ENCODE data around the gene GBA3.

GBA3 gene

DNA sequence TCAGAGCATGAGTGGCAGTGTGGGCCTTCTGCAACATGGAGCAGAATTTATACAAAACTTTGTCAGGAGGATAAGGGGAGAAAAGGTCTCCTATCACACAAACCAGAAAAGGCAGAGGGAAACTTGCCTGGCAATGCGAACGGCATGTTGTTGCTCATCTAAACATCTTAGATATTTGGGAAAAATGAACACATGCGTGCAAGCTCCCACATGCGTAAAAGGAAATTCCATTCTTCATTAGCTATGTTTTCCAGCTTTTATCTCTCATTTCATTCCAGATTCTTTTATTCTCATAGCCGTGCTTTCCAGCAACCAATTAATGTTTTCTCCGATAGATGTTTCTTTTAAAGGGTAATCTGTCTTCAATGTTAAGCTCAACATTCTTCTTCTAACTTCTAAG lies 31.3 kb upstream of the GBA3 start:
- no peaks in the 10 kb centered on the region for H3K27me3 ChIP-seq (ENCODE audit: insufficient read depth, low read depth, severe bottlenecking)
- H3K36me3 ChIP-seq = no peaks in the 10 kb centered on the region
- TF ChIP-seq, protein P1, sequence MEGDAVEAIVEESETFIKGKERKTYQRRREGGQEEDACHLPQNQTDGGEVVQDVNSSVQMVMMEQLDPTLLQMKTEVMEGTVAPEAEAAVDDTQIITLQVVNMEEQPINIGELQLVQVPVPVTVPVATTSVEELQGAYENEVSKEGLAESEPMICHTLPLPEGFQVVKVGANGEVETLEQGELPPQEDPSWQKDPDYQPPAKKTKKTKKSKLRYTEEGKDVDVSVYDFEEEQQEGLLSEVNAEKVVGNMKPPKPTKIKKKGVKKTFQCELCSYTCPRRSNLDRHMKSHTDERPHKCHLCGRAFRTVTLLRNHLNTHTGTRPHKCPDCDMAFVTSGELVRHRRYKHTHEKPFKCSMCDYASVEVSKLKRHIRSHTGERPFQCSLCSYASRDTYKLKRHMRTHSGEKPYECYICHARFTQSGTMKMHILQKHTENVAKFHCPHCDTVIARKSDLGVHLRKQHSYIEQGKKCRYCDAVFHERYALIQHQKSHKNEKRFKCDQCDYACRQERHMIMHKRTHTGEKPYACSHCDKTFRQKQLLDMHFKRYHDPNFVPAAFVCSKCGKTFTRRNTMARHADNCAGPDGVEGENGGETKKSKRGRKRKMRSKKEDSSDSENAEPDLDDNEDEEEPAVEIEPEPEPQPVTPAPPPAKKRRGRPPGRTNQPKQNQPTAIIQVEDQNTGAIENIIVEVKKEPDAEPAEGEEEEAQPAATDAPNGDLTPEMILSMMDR (IDR thresholded peaks at IDR 0.05; ENCODE audit: low read depth, low read length) = no peak
- DNase-seq = no peak
- no peak overlapping the region for H3K4me3 ChIP-seq (ENCODE audit: low read depth, low read length)
- H3K9me3 ChIP-seq (ENCODE audit: severe bottlenecking) = no peaks in the 10 kb centered on the region
- H3K27ac ChIP-seq = no peak overlapping the region

DNA sequence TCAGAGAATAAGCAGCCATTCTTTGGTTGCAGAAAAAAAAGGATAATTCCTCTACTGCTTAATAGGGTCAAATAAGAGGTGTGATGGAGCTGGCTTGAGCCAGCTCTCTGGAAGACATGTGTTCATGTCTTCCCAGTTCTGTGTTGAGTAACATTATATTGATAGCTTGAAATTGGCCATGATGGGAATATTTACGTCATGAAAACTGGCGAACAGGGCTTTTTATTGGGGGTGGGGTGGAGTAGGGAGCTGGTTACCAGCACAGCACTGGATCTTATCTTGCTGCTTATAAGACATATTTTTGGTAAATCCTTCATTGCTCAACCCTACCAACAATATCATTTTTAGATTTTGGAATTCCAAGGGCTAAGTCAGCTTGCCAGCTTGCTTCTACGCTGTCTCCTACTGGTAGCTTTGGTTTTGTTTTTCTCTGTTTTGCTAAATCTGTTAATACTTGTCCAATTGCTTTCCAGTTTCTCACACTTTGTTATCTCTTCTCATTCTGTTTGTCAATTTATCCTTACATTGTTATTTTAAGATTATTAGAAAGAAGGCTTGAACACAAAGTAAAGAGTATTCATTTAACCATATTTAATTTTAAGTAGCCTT lies 25.3 kb upstream of the GBA3 start:
- Histone ChIP-seq H3K27me3 (ENCODE audit: insufficient read depth, low read depth, severe bottlenecking) (no peaks in the 10 kb centered on the region), H3K27ac (no peak overlapping the region), H3K4me3 (ENCODE audit: low read depth, low read length) (no peak overlapping the region), H3K9me3 (ENCODE audit: severe bottlenecking) (no peaks in the 10 kb centered on the region), H3K36me3 (no peaks in the 10 kb centered on the region)
- TF ChIP-seq, protein P1 (IDR thresholded peaks at IDR 0.05; ENCODE audit: low read depth, low read length) = 0 out of 2 replicates have a peak, but pooled peaks have one; percentile 16
- no peak for DNase-seq

DNA sequence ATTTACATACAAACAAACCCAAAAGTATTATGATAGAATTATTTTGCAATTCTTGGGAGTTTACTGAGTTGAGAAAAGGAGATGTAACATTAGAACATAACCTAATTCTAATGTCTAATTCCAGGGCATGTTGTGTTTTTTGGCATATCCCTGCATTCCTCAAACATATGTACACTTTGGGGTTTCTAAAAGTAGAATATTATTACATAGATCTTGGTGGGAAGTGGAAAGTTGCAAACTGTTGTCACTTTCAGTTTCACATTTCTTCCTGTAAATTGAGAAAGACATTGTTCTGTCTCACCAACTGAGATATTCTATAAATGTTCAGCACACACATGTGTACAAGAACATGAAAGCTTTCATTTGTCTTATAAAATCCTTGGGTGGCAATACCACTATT lies 24.4 kb upstream of the GBA3 start:
- Histone ChIP-seq H3K4me3 (ENCODE audit: low read depth, low read length) (no peak overlapping the region), H3K27ac (no peak overlapping the region)

DNA sequence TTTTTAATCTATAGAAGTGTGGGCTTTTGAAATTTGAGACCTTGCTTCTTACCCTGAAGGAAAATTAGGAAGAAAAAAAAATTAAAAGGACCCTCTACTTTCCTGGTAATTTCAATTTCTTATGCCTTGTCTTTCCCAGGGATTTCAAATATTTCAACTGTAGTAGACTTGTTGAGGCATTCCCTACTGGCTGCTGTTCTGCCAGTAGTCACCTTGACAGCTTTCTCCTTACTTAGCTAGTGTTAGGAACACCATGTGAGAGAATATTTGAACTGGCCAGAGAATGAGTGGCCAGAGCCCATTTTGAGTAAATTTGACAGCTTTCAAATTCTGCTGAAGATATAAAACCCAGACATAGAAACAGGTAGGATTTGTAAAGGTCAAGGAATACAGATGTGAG lies 24.0 kb upstream of the GBA3 start:
- no peaks in the 10 kb centered on the region for H3K9me3 ChIP-seq (ENCODE audit: severe bottlenecking)
- no peak for DNase-seq
- no peak overlapping the region for H3K27ac ChIP-seq
- H3K36me3 ChIP-seq = no peaks in the 10 kb centered on the region
- TF ChIP-seq, protein P1 (IDR thresholded peaks at IDR 0.05; ENCODE audit: low read depth, low read length) = no peak
- H3K4me3 ChIP-seq (ENCODE audit: low read depth, low read length) = no peak overlapping the region
- no peaks in the 10 kb centered on the region for H3K27me3 ChIP-seq (ENCODE audit: insufficient read depth, low read depth, severe bottlenecking)

More for the DNA sequence above, 24.4 kb upstream of the GBA3 start:
- TF ChIP-seq, protein P1 (IDR thresholded peaks at IDR 0.05; ENCODE audit: low read depth, low read length) = no peak
- no peaks in the 10 kb centered on the region for H3K27me3 ChIP-seq (ENCODE audit: insufficient read depth, low read depth, severe bottlenecking)
- no peak for DNase-seq
- H3K9me3 ChIP-seq (ENCODE audit: severe bottlenecking) = no peaks in the 10 kb centered on the region
- H3K36me3 ChIP-seq = no peaks in the 10 kb centered on the region

DNA sequence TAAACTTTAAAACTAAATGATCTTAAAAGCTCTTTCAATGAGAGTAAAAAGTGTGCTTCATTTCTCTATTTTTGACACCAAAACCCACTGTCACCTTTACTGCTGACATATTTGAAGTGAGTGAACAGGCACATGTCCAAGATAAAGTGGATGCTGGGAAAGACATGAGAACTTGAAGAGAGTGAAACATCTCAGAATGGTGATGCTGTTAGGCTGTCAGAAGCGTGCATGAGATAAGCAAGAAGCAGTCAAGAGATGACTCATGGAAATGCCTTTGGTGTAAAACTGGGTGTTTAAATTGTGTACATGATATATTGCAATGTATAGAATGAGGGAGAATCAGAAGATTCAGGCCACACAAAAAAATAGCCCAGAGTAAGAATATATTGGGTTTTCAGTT lies 21.8 kb upstream of the GBA3 start:
- no peaks in the 10 kb centered on the region for H3K36me3 ChIP-seq
- TF ChIP-seq, protein P1 (IDR thresholded peaks at IDR 0.05; ENCODE audit: low read depth, low read length) = no peak
- no peak for DNase-seq
- H3K27ac ChIP-seq = no peak overlapping the region
- H3K9me3 ChIP-seq (ENCODE audit: severe bottlenecking) = no peaks in the 10 kb centered on the region
- no peak overlapping the region for H3K4me3 ChIP-seq (ENCODE audit: low read depth, low read length)
- H3K27me3 ChIP-seq (ENCODE audit: insufficient read depth, low read depth, severe bottlenecking) = no peaks in the 10 kb centered on the region

DNA sequence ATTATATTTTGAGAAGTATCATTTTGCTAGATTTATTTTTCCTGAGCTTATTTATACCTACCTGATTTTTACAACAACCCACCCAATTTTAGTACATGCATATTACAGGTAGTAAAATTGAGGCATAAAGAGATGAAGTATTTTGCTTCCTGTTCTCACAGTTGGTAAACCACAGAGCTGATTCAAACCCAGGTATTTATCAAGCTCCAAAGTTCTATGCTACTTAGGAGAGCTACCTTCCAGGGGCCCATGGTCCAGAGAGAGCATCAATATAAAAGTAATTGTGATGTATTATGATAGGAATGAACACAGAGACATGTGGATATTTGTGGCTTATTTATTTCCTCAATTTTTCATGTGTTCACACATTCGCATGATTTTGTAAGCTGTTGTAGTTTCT lies 20.2 kb upstream of the GBA3 start:
- H3K9me3 ChIP-seq (ENCODE audit: severe bottlenecking) = no peaks in the 10 kb centered on the region
- no peaks in the 10 kb centered on the region for H3K27me3 ChIP-seq (ENCODE audit: insufficient read depth, low read depth, severe bottlenecking)
- TF ChIP-seq, protein P1 (IDR thresholded peaks at IDR 0.05; ENCODE audit: low read depth, low read length) = no peak
- no peak overlapping the region for H3K4me3 ChIP-seq (ENCODE audit: low read depth, low read length)
- DNase-seq = no peak
- H3K36me3 ChIP-seq = no peaks in the 10 kb centered on the region
- no peak overlapping the region for H3K27ac ChIP-seq

All from WERI-Rb-1 (cell line).